IPS DF 6.9 (cell line): ENCODE measurements around the gene GP5.

ENCODE experiments used
- DNase-seq: peaks from one replicate; pipeline ENCODE4 v3.0.0-alpha.2; 2013; ENCODE audit warnings: low read depth, low spot score
- H3K27ac ChIP-seq: one replicate; pipeline ENCODE4 v1.5.1; 2013; ENCODE audit warnings: low read length, control low read depth
- H3K27me3 ChIP-seq: 2 replicates; pipeline ENCODE4 v1.6.1; 2013; ENCODE audit warnings: mild to moderate bottlenecking, low read length; ENCODE audit not compliant: control insufficient read depth, insufficient read depth
- H3K36me3 ChIP-seq: 2 replicates; pipeline ENCODE4 v1.6.1; 2013; ENCODE audit warnings: low read length; ENCODE audit not compliant: control insufficient read depth, insufficient read depth
- H3K4me1 ChIP-seq: 2 replicates; pipeline ENCODE4 v1.6.1; 2013; ENCODE audit warnings: low read length; ENCODE audit not compliant: control insufficient read depth, insufficient read depth
- H3K4me3 ChIP-seq: 2 replicates; pipeline ENCODE4 v1.5.1; 2013; ENCODE audit warnings: mild to moderate bottlenecking, low read length
- H3K9me3 ChIP-seq: 2 replicates; pipeline ENCODE4 v1.6.1; 2013; ENCODE audit warnings: low read length, inconsistent platforms; ENCODE audit not compliant: control insufficient read depth, insufficient read depth
- WGBS: extraction: QIAGEN DNeasy Blood & Tissue Kit; methylation state at CpG from one replicate; pipeline ENCODE4 v1.1.7; 2013; ENCODE audit warnings: mixed read lengths, missing lambda C conversion rate; ENCODE audit not compliant: insufficient read length, insufficient coverage; 5-methylcytosine and 5-hydroxymethylcytosine counted together

Gene GP5

DNA sequence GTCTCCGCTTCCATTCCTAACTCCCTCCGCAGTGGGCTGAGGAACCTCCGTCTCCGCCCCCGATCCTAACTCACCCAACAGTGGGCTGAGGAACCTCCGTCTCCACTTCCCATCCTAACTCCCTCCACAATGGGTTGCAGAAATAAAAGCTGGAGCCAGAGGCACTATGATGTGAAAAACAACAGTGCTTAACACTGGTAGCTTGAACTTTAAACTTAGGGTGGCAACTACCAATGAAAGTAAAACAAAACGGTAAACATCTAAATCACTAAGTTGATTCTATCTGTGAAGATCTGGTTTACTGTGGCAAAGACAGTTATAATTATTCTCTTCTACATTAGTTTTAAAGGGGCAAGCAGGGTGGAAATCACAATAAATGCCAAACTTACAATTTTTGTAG is 25.9 kb upstream of the GP5 start:
- Histone ChIP-seq H3K4me1 (no peaks in the 10 kb centered on the region), H3K27ac (no peak overlapping the region), H3K36me3 (peaks cover 3% of the 10 kb centered on the region; the same call in 1 of the 2 replicates), H3K4me3 (no peak overlapping the region), H3K9me3 (no peaks in the 10 kb centered on the region), H3K27me3 (no peaks in the 10 kb centered on the region)
- DNase-seq = no peak
- no CpG with 5 or more reads among the region's 7 CpGs for WGBS

DNA sequence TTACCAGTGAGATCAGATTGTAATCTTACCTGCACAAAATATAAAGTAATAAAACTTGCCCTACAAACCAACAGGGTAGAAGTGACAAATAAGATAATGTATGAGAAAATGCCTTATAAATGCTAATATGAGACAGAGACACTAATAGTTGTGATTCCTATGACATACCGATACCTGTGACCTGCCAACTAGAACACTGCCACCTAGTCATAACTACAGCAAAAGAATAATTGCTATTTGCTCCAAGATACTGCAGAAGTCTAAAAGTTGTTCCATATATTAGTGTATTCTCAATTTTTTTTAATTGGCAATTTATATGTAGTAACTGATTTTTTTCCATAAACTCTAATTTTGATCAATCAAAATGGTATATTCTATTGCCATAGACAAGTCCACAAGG is 25.3 kb upstream of the GP5 start:
- Histone ChIP-seq H3K36me3 (peaks cover 3% of the 10 kb centered on the region; the same call in 1 of the 2 replicates), H3K9me3 (no peaks in the 10 kb centered on the region), H3K27ac (no peak overlapping the region), H3K4me3 (no peak overlapping the region), H3K27me3 (no peaks in the 10 kb centered on the region), H3K4me1 (no peaks in the 10 kb centered on the region)
- no CpG with 5 or more reads among the region's 1 CpG for WGBS
- DNase-seq = no peak

DNA sequence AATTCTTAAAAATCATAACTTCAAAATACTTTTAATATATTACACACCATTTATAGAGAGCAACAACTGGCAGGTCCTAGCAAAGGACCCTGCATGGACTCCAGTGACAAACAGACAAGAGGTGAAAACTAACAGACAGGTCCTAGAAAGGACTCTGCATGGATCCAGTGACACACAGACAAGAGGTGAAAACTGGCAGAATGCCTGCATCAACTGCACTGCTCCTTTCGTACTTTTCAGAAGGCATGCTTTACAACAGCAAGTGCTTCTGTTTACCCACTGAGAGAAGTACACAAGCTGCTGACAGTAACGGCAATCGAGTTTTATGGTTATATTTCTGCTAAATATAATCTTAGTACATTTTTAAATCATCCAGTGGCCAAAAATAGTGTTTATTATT is 24.3 kb upstream of the GP5 start:
- H3K4me3 ChIP-seq = no peak overlapping the region
- WGBS = no CpG with 5 or more reads among the region's 3 CpGs
- DNase-seq = no peak
- H3K36me3 ChIP-seq = 0 out of 2 replicates have a peak, but pooled peaks cover 3% of the 10 kb centered on the region
- H3K4me1 ChIP-seq = no peaks in the 10 kb centered on the region
- no peaks in the 10 kb centered on the region for H3K9me3 ChIP-seq
- no peak overlapping the region for H3K27ac ChIP-seq
- no peaks in the 10 kb centered on the region for H3K27me3 ChIP-seq

DNA sequence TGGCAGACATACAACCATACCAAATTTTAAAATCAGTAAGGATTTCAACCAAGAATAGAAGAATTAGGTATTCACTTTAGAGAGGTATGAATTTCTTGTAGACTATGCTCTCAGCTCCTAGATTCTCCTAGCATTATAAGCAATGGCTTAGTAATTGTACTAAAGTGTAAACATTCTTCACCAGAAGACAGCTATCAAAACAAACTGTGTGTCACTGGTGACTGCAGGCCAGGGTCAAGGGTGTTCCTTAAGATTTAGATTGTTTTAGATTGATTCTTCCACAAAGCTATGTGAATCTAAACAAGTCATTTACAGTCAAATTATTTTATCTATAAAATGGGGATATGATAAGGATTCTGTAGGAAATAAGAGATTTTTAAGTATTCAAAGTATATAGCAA is 23.1 kb upstream of the GP5 start:
- Histone ChIP-seq H3K4me1 (no peaks in the 10 kb centered on the region), H3K27me3 (no peaks in the 10 kb centered on the region), H3K9me3 (no peaks in the 10 kb centered on the region), H3K36me3 (0 out of 2 replicates have a peak, but pooled peaks cover 3% of the 10 kb centered on the region), H3K27ac (no peak overlapping the region), H3K4me3 (no peak overlapping the region)
- no peak for DNase-seq

DNA sequence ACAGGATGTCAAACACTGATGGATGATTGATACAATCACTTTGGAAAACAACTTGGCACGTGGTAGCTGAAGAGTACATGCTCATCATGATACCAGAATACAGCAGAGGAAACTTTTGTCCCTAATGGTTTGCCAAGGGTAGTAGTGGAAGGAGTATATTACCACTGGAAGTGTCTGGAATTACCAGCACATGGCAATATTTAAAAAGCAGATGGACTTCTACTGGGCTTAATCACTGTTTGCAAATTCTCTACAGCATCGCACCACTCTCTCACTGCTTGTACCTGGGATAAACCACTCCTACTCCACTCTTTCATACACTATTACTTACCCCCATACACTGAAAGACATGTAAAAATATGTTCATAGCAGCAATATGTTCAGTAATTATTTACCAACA is 19.6 kb upstream of the GP5 start:
- H3K27ac ChIP-seq = no peak overlapping the region
- no peak overlapping the region for H3K4me3 ChIP-seq
- no peak for DNase-seq
- no peaks in the 10 kb centered on the region for H3K27me3 ChIP-seq
- WGBS = no CpG with 5 or more reads among the region's 2 CpGs
- H3K4me1 ChIP-seq = no peaks in the 10 kb centered on the region
- H3K36me3 ChIP-seq = no peaks in the 10 kb centered on the region
- H3K9me3 ChIP-seq = no peaks in the 10 kb centered on the region

DNA sequence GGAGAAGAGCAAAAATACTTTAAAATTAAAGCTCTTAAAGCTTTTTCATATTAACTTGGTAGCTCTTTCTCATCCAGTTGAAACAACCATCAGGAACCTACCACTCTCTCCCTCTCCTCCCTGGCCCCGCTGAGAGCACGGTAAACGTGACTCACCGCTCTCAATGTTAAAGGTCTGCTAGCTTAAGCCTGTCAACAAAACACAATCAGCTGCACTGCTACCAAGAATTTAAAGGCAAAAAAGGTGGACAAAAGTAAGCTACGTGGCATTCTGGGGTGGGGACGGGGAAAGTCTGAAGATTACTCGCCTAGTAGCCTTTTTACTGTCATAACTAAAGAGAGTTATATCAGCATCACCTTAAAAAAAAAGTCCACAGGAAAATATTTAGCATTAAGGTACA is 8.4 kb upstream of the GP5 start:
- no peak overlapping the region for H3K4me3 ChIP-seq
- no peaks in the 10 kb centered on the region for H3K9me3 ChIP-seq
- H3K4me1 ChIP-seq = no peaks in the 10 kb centered on the region
- DNase-seq = no peak
- no peaks in the 10 kb centered on the region for H3K36me3 ChIP-seq
- no CpG with 5 or more reads among the region's 7 CpGs for WGBS
- no peak overlapping the region for H3K27ac ChIP-seq
- H3K27me3 ChIP-seq = no peaks in the 10 kb centered on the region

DNA sequence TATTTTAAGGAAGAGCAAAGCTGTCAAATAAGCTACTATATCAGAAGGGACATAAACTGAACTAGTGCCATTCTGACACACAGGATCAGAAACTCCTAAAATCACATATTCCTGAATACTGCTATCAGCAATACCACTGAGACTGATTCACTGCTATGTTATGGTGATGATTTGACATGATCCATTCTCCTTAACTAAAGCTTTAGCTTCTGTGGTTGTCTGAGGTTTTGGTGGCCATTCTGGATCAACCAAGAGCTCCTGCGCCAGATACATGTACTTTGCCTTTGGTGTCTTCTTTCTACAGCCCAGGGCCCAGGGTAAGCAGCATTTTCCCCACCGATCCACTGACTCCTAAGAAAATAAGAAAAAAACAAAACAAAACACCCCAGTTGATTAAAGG is 6.7 kb upstream of the GP5 start:
- no CpG with 5 or more reads among the region's 2 CpGs for WGBS

DNA sequence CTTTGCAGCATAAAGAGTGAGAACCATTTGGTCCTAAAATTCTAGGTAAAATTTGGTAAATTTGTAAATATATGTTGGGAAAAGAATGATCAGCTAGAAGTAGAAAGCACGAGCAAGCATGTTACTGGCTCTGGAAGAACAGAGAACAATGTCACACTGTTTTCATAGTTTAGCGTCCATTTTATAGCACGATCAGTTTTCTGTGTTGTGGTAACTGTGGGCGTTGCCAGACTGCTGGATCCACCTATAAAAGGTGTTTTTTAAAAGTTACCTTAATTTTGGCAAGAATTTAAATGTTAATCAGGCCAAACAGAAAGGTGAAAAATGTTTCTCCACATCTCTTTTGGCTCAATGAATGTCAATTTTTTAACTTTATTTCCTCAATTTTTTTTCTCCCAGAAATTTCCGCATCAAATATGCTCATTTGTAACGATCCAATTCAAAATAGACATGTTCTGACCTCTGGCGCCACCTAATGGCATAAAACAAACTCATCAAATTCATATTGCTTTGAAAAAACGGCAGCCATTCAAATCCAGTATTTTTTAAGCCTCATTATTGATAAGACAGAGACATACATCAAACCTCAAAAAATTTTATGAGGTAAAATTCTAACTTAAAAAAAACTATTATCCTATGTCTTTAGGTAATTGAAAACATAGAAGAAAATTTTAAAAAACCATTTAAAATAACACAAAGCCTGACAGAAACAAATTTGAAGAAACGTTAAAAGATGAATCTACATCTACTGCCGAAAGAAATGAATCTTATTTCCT is 5.5 kb upstream of the GP5 start:
- H3K4me1 ChIP-seq = no peaks in the 10 kb centered on the region
- no peak overlapping the region for H3K27ac ChIP-seq
- no peak overlapping the region for H3K4me3 ChIP-seq
- H3K36me3 ChIP-seq = no peaks in the 10 kb centered on the region
- H3K9me3 ChIP-seq = no peaks in the 10 kb centered on the region
- 100% methylated on average over 2 of the region's 10 CpGs for WGBS
- no peak for DNase-seq
- no peaks in the 10 kb centered on the region for H3K27me3 ChIP-seq

More for the DNA sequence above, 6.7 kb upstream of the GP5 start:
- H3K4me3 ChIP-seq = no peak overlapping the region
- no peak overlapping the region for H3K27ac ChIP-seq
- no peaks in the 10 kb centered on the region for H3K27me3 ChIP-seq
- H3K9me3 ChIP-seq = no peaks in the 10 kb centered on the region
- H3K4me1 ChIP-seq = no peaks in the 10 kb centered on the region
- no peak for DNase-seq
- H3K36me3 ChIP-seq = no peaks in the 10 kb centered on the region

DNA sequence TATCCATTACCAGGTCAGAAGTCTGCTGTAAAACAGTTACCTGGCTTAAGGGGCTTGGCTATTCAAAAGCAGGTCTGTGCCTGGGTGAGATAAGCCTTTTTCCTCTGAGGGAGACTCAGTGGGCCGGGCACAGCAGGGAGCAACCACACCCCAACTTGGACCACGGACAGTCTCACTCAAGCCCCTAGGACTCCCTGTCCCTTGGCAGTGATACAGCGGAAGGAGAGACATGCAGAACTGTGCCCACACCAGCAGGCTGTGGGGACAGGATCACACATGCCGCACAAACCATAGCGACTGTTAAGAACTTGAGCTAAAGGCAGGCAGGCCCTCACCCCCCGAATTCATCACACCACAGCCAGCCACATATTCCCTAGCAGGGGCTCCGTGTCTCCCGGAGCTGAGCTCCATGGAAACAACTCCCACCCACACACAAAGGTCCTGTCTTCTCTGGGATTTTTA is 2.8 kb upstream of the GP5 start:
- Histone ChIP-seq H3K36me3 (no peaks in the 10 kb centered on the region), H3K27ac (no peak overlapping the region), H3K27me3 (peaks cover 22% of the 10 kb centered on the region), H3K4me3 (no peak overlapping the region), H3K4me1 (no peaks in the 10 kb centered on the region), H3K9me3 (no peaks in the 10 kb centered on the region)
- no CpG with 5 or more reads among the region's 8 CpGs for WGBS
- no peak for DNase-seq

DNA sequence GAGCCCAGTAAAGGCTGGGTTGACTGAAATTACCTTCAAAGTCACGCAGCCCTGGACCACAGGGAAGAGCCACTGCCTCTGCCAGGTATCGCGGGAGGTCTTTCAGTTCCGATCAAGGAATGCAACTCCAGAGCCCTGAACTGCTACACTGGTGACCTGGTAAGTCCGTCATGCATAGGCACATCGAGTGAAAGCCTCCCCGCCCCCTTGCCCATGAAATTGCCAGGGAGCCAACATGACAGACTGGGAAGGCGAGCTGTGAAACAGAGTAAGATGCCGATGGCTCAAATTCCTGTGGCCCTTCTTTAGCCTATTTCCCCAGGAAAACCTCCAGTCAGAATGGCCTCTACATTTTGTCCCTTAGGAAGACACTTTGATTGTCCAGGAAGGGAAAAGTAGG is 2.3 kb upstream of the GP5 start:
- no CpG with 5 or more reads among the region's 9 CpGs for WGBS
- H3K27ac ChIP-seq = no peak overlapping the region
- no peak overlapping the region for H3K4me3 ChIP-seq
- H3K36me3 ChIP-seq = no peaks in the 10 kb centered on the region
- DNase-seq = no peak
- H3K27me3 ChIP-seq = peaks cover 23% of the 10 kb centered on the region
- no peaks in the 10 kb centered on the region for H3K9me3 ChIP-seq
- no peaks in the 10 kb centered on the region for H3K4me1 ChIP-seq

DNA sequence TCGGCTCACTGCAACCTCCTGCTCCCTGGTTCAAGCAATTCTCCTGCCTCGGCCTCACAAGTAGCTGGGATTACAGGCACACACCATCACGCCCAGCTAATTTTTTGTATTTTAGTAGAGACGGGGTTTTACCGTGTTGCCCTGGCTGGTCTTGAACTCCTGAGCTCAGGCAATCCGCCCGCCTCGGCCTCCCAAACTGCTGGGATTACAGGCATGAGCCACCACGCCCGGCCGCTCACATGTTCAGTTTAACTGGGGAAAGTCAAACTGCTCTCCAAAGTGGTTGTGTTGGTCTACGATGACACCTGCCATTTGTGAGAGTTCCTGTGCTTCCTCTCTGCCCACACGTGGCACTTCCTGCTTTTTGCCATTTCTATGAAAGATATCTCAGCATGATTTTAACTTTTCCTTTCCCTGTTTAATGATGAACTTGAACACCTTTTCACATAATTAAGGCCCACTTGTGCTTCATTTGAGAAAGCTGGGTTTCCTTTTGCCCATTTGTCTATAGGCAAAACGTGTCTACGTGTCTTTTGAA is 877 bp upstream of the GP5 start:
- WGBS = no CpG with 5 or more reads among the region's 15 CpGs

More for the DNA sequence above, 877 bp upstream of the GP5 start:
- no peak overlapping the region for H3K4me3 ChIP-seq
- no peak for DNase-seq
- H3K36me3 ChIP-seq = no peaks in the 10 kb centered on the region
- peaks cover 23% of the 10 kb centered on the region for H3K27me3 ChIP-seq
- H3K27ac ChIP-seq = no peak overlapping the region
- no peaks in the 10 kb centered on the region for H3K4me1 ChIP-seq
- no peaks in the 10 kb centered on the region for H3K9me3 ChIP-seq
